Activated CD4-positive, alpha-beta T cell treated with anti-CD3 and anti-CD28 coated beads, Interleukin-2, amount 10 ng/mL, durations not matched to agents 24 days and 14 days (primary cell): ENCODE results near the gene NCAPH2. TPM values are rescaled to one million over a fixed set of nuclear protein-coding genes. Genes with fewer than 3 reads are reported as not detected.

Experiments used
- DNase-seq: peaks from one replicate; pipeline ENCODE4 v3.0.0; 2022
- H3K27ac Mint-ChIP-seq: one replicate; pipeline ENCODE4 v1.8.0; 2022; ENCODE audit warnings: mild to moderate bottlenecking, mixed read lengths
- H3K27me3 Mint-ChIP-seq: one replicate; pipeline ENCODE4 v1.8.0; 2022; ENCODE audit warnings: mixed read lengths
- H3K36me3 Mint-ChIP-seq: one replicate; pipeline ENCODE4 v1.8.0; 2022; ENCODE audit warnings: low read depth, mild to moderate bottlenecking, mixed read lengths
- H3K4me1 Mint-ChIP-seq: one replicate; pipeline ENCODE4 v1.8.0; 2021; ENCODE audit warnings: mixed read lengths
- H3K4me3 Mint-ChIP-seq: one replicate; pipeline ENCODE4 v1.8.0; 2022; ENCODE audit warnings: mild to moderate bottlenecking, moderate library complexity, mixed read lengths
- H3K9me3 Mint-ChIP-seq: one replicate; pipeline ENCODE4 v1.8.0; 2021; ENCODE audit warnings: mixed read lengths
- intact Hi-C: fragments of 100-400 bp; cut with micrococcal nuclease; formaldehyde crosslinking; loops from one replicate; pipeline ENCODE4 v1.15.1; 2023
- total RNA-seq: library from RNA; stranded (reverse); gene quantifications from 2 replicates; pipeline ENCODE4 v1.2.3, GENCODE V29; 2022

The NCAPH2 gene
- total RNA-seq, 1 donor from 2014 or later, result 131 TPM

GRCh38 chr22:50523458-50523805, 15.4 kb downstream of the NCAPH2 start:
- DNase-seq, result no peak
- H3K36me3 Mint-ChIP-seq, result peaks cover 43% of the 10 kb centered on the region
- no peaks in the 10 kb centered on the region for H3K27me3 Mint-ChIP-seq
- peak overlapping the region; percentile 43 for H3K4me3 Mint-ChIP-seq
- no peaks in the 10 kb centered on the region for H3K9me3 Mint-ChIP-seq
- H3K27ac Mint-ChIP-seq, result no peak overlapping the region
- peaks cover 26% of the 10 kb centered on the region for H3K4me1 Mint-ChIP-seq
- intact Hi-C loops, result no loop called here

- Mint-ChIP-seq H3K9me3 (no peaks in the 10 kb centered on the region), H3K27me3 (no peaks in the 10 kb centered on the region), H3K4me3 (peak overlapping the region; percentile 90), H3K36me3 (peaks cover 45% of the 10 kb centered on the region), H3K4me1 (peaks cover 32% of the 10 kb centered on the region), H3K27ac (peak overlapping the region; percentile 88)
- intact Hi-C loops, result no loop called here
- DNase-seq, result peak; percentile 66
Measured at GRCh38 chr22:50523806-50524675, 16.0 kb downstream of the NCAPH2 start.

GRCh38 chr22:50524676-50525103, 16.7 kb downstream of the NCAPH2 start:
- H3K9me3 Mint-ChIP-seq, result no peaks in the 10 kb centered on the region

GRCh38 chr22:50525104-50525857, 17.3 kb downstream of the NCAPH2 start, which contains the start of gene SCO2:
SCO2 (minus strand) TSS chr22:50525598; CDS start chr22:50524411, 1,187 bp downstream.
- DNase-seq, result peak; percentile 99
- intact Hi-C loops, result loop anchor here (1.0 to 5.0 kb wide), 5 partner anchors 17 to 563 kb away; partner anchors contain the start of genes NCAPH2 and PIM3
- no peaks in the 10 kb centered on the region for H3K9me3 Mint-ChIP-seq
- no peaks in the 10 kb centered on the region for H3K27me3 Mint-ChIP-seq
- peaks cover 32% of the 10 kb centered on the region for H3K4me1 Mint-ChIP-seq
- H3K4me3 Mint-ChIP-seq, result peak within 1 kb of the TSS; percentile 90
- H3K27ac Mint-ChIP-seq, result peak within 1 kb of the TSS; percentile 88
- peaks cover 36% of the 10 kb centered on the region for H3K36me3 Mint-ChIP-seq

More at GRCh38 chr22:50524676-50525103, 16.7 kb downstream of the NCAPH2 start:
- Mint-ChIP-seq H3K4me3 (peak overlapping the region; percentile 90), H3K27me3 (no peaks in the 10 kb centered on the region), H3K36me3 (peaks cover 41% of the 10 kb centered on the region), H3K27ac (peak overlapping the region; percentile 88), H3K4me1 (peaks cover 32% of the 10 kb centered on the region)
- intact Hi-C loops, result loop anchor here (1.0 to 5.0 kb wide), 5 partner anchors 16 to 562 kb away; partner anchors contain the start of genes NCAPH2 and PIM3
- DNase-seq, result no peak

- no peaks in the 10 kb centered on the region for H3K27me3 Mint-ChIP-seq
- H3K27ac Mint-ChIP-seq, result peak overlapping the region; percentile 78
- H3K4me1 Mint-ChIP-seq, result peaks cover 32% of the 10 kb centered on the region
- no peaks in the 10 kb centered on the region for H3K9me3 Mint-ChIP-seq
- intact Hi-C loops, result loop anchor here (1.0 to 5.0 kb wide), 7 partner anchors 17 to 563 kb away; partner anchors contain the start of genes HDAC10, NCAPH2 and PIM3
- H3K36me3 Mint-ChIP-seq, result peaks cover 37% of the 10 kb centered on the region
- no peak for DNase-seq
- H3K4me3 Mint-ChIP-seq, result peak overlapping the region; percentile 90
Measured at GRCh38 chr22:50525858-50526107, 17.8 kb downstream of the NCAPH2 start.

- H3K27me3 Mint-ChIP-seq, result no peaks in the 10 kb centered on the region
- DNase-seq, result peak; percentile 96
- peaks cover 32% of the 10 kb centered on the region for H3K4me1 Mint-ChIP-seq
- intact Hi-C loops, result loop anchor here (1.0 to 5.0 kb wide), 4 partner anchors 37 to 564 kb away; partner anchors contain the start of genes HDAC10 and PIM3
- H3K4me3 Mint-ChIP-seq, result peak overlapping the region; percentile 90
- H3K27ac Mint-ChIP-seq, result peak overlapping the region; percentile 87
- no peaks in the 10 kb centered on the region for H3K9me3 Mint-ChIP-seq
- peaks cover 35% of the 10 kb centered on the region for H3K36me3 Mint-ChIP-seq
Measured at GRCh38 chr22:50526108-50526833, 18.2 kb downstream of the NCAPH2 start.

- no peaks in the 10 kb centered on the region for H3K9me3 Mint-ChIP-seq
- H3K36me3 Mint-ChIP-seq, result peaks cover 35% of the 10 kb centered on the region
- H3K4me1 Mint-ChIP-seq, result peaks cover 32% of the 10 kb centered on the region
- DNase-seq, result peak; percentile 82
- intact Hi-C loops, result loop anchor here (1.0 to 5.0 kb wide), 4 partner anchors 36 to 565 kb away; partner anchors contain the start of genes HDAC10 and PIM3
- no peaks in the 10 kb centered on the region for H3K27me3 Mint-ChIP-seq
- H3K4me3 Mint-ChIP-seq, result peak overlapping the region; percentile 90
- peak overlapping the region; percentile 87 for H3K27ac Mint-ChIP-seq
Measured at GRCh38 chr22:50526834-50527801, 19.1 kb downstream of the NCAPH2 start.

- H3K4me1 Mint-ChIP-seq, result peaks cover 39% of the 10 kb centered on the region
- no peaks in the 10 kb centered on the region for H3K27me3 Mint-ChIP-seq
- peak overlapping the region; percentile 90 for H3K4me3 Mint-ChIP-seq
- DNase-seq, result peak; percentile 68
- intact Hi-C loops, result loop anchor here (2.0 to 5.0 kb wide), 3 partner anchors 56 to 566 kb away; partner anchors contain the start of genes HDAC10 and PIM3
- peak overlapping the region; percentile 87 for H3K27ac Mint-ChIP-seq
- H3K36me3 Mint-ChIP-seq, result peaks cover 32% of the 10 kb centered on the region
- no peaks in the 10 kb centered on the region for H3K9me3 Mint-ChIP-seq
Measured at GRCh38 chr22:50527921-50528681, 20.1 kb downstream of the NCAPH2 start.

GRCh38 chr22:50528682-50529415, 20.8 kb downstream of the NCAPH2 start:
- H3K4me3 Mint-ChIP-seq, result peak overlapping the region; percentile 90
- H3K27ac Mint-ChIP-seq, result peak overlapping the region; percentile 87
- peaks cover 27% of the 10 kb centered on the region for H3K36me3 Mint-ChIP-seq
- no peaks in the 10 kb centered on the region for H3K9me3 Mint-ChIP-seq
- DNase-seq, result peak; percentile 70
- intact Hi-C loops, result loop anchor here (5.0 kb wide), 2 partner anchors 57 to 567 kb away; partner anchors contain the start of gene PIM3
- H3K27me3 Mint-ChIP-seq, result no peaks in the 10 kb centered on the region
- peaks cover 43% of the 10 kb centered on the region for H3K4me1 Mint-ChIP-seq

GRCh38 chr22:50529416-50529896, 21.4 kb downstream of the NCAPH2 start:
- Mint-ChIP-seq H3K36me3 (peaks cover 25% of the 10 kb centered on the region), H3K27ac (peak overlapping the region; percentile 60), H3K27me3 (no peaks in the 10 kb centered on the region), H3K9me3 (no peaks in the 10 kb centered on the region), H3K4me1 (peaks cover 47% of the 10 kb centered on the region), H3K4me3 (peak overlapping the region; percentile 90)
- intact Hi-C loops, result loop anchor here (5.0 kb wide), 2 partner anchors 57 to 567 kb away; partner anchors contain the start of gene PIM3
- DNase-seq, result no peak

- peaks cover 19% of the 10 kb centered on the region for H3K36me3 Mint-ChIP-seq
- no peaks in the 10 kb centered on the region for H3K9me3 Mint-ChIP-seq
Measured at GRCh38 chr22:50529897-50530579, 22.0 kb downstream of the NCAPH2 start, which contains the start of gene TYMP. TYMP (minus strand) TSS chr22:50530012; CDS start chr22:50529709, 303 bp downstream.

More at GRCh38 chr22:50529897-50530579, 22.0 kb downstream of the NCAPH2 start, which contains the start of gene TYMP:
- intact Hi-C loops, result loop anchor here (2.0 to 5.0 kb wide), 5 partner anchors 15 to 568 kb away; partner anchors contain the start of genes CHKB, KLHDC7B, PIM3 and SYCE3
- Mint-ChIP-seq H3K4me3 (peak within 1 kb of the TSS; percentile 96), H3K27me3 (no peaks in the 10 kb centered on the region), H3K27ac (peak within 1 kb of the TSS; percentile 100), H3K4me1 (peaks cover 45% of the 10 kb centered on the region)
- peak; percentile 96 for DNase-seq
